H1 (cell line): Measurements from ENCODE around the gene CYP1A1. TPM values are rescaled to one million over a fixed set of nuclear protein-coding genes. Genes with fewer than 3 reads are reported as not detected.
A peak's percentile ranks its signal among the peaks of the same experiment; 100 is the strongest.

ENCODE experiments used
- CTCF ChIA-PET: fragments of 300-600 bp; sonication (Branson Sonifier 250); formaldehyde crosslinking; loops from one replicate; lab custom pipeline; 2021; ENCODE audit not compliant: partially characterized antibody; lab: Charles Lee
- POLR2A ChIA-PET: fragments of 300-600 bp; sonication (Branson Sonifier 250); formaldehyde crosslinking; loops from one replicate; lab custom pipeline; 2021; ENCODE audit warnings: inconsistent platforms; ENCODE audit not compliant: partially characterized antibody; lab: Charles Lee
- DNase-seq, 2 experiments: peaks; one replicate each; pipeline versions ENCODE4 v3.0.0 to v3.0.0-alpha.2; 2010 to 2022; ENCODE audit warnings: low spot score in 2 of 2, low read depth in 1 of 2, mixed read lengths in 1 of 2
- FAIRE-seq: peaks from 2 replicates; lab custom pipeline; 2011; peaks lifted over from hg19 to GRCh38; lab: Jason Lieb, UNC
- H2AFZ ChIP-seq: 2 replicates; pipeline ENCODE4 v1.8.1; 2012; ENCODE audit warnings: low read length, inconsistent platforms
- H2AK5ac ChIP-seq: 2 replicates; pipeline ENCODE4 v1.6.1; 2013; ENCODE audit warnings: low read depth, low read length
- H2BK120ac ChIP-seq: replicated peaks from 2 replicates; pipeline ENCODE3; 2013; ENCODE audit warnings: low read depth, low read length, inconsistent platforms
- H2BK12ac ChIP-seq: 2 replicates; pipeline ENCODE4 v1.6.1; 2013; ENCODE audit warnings: low read depth, low read length
- H2BK15ac ChIP-seq: 2 replicates; pipeline ENCODE4 v1.6.1; 2013; ENCODE audit warnings: low read length
- H2BK20ac ChIP-seq: 2 replicates; pipeline ENCODE4 v1.6.1; 2013; ENCODE audit warnings: low read length
- H2BK5ac ChIP-seq: 2 replicates; pipeline ENCODE4 v1.6.1; 2013; ENCODE audit warnings: low read depth, low read length
- H3K14ac ChIP-seq: 2 replicates; pipeline ENCODE4 v1.6.1; 2013; ENCODE audit warnings: inconsistent platforms; ENCODE audit not compliant: insufficient read length
- H3K18ac ChIP-seq: 2 replicates; pipeline ENCODE4 v1.6.1; 2013; ENCODE audit warnings: low read length; ENCODE audit errors: extremely low read depth
- H3K23ac ChIP-seq: 2 replicates; pipeline ENCODE4 v1.6.1; 2013; ENCODE audit warnings: inconsistent platforms; ENCODE audit not compliant: insufficient read length
- H3K23me2 ChIP-seq: 2 replicates; pipeline ENCODE4 v1.6.1; 2013; ENCODE audit warnings: low read depth, low read length
- H3K27ac ChIP-seq: 2 replicates; pipeline ENCODE4 v1.6.1; 2011; ENCODE audit warnings: low read depth, low read length, inconsistent platforms
- H3K27me3 ChIP-seq, 4 experiments: replicated peaks in 1 of 4; 1 replicate in 1 of 4; 2 replicates in 3 of 4; pipeline versions ENCODE4 v1.6.1 to v1.8.1; 2011 to 2013; ENCODE audit warnings: low read length in 3 of 4, mild to moderate bottlenecking in 3 of 4, inconsistent platforms in 2 of 4, mixed read lengths in 2 of 4, moderate library complexity in 1 of 4; ENCODE audit not compliant: control insufficient read depth in 3 of 4, insufficient read depth in 3 of 4; ENCODE audit errors: extremely low read depth in 1 of 4
- H3K36me3 ChIP-seq, 4 experiments: 2 replicates each; pipeline versions ENCODE4 v1.6.1 to v1.8.1; 2011 to 2013; ENCODE audit warnings: mild to moderate bottlenecking in 4 of 4, low read length in 3 of 4, moderate library complexity in 2 of 4, control low read depth in 1 of 4, inconsistent platforms in 1 of 4; ENCODE audit not compliant: insufficient read depth in 4 of 4, control insufficient read depth in 2 of 4
- H3K4ac ChIP-seq: replicated peaks from 2 replicates; pipeline ENCODE3; 2013; ENCODE audit warnings: low read length, low read depth, mixed read lengths, inconsistent platforms; ENCODE audit not compliant: insufficient read length
- H3K4me1 ChIP-seq, 4 experiments: replicated peaks in 1 of 4; 1 replicate in 1 of 4; 2 replicates in 3 of 4; pipeline versions ENCODE4 v1.6.1 to v1.8.1; 2011 to 2013; ENCODE audit warnings: low read length in 3 of 4, inconsistent platforms in 2 of 4, mixed read lengths in 1 of 4; ENCODE audit not compliant: insufficient read depth in 4 of 4, control insufficient read depth in 3 of 4
- H3K4me2 ChIP-seq, 2 experiments: 2 replicates each; pipeline versions ENCODE4 v1.6.1 to v1.8.1; 2011 to 2013; ENCODE audit warnings: low read depth in 2 of 2, low read length in 2 of 2, control low read depth in 1 of 2, inconsistent platforms in 1 of 2, mild to moderate bottlenecking in 1 of 2; ENCODE audit not compliant: insufficient read depth in 1 of 2
- H3K4me3 ChIP-seq, 4 experiments: fragments of 200-600, 300-600 bp in 1 of 4; sonication (generic), shearing (Covaris generic), sonication (Bioruptor Twin) in 1 of 4; 2 replicates each; pipeline versions ENCODE4 v1.5.1 to v1.8.1; 2011 to 2016; ENCODE audit warnings: low read length in 4 of 4, low read depth in 3 of 4, control low read depth in 2 of 4, inconsistent platforms in 2 of 4, mild to moderate bottlenecking in 2 of 4, mixed read lengths in 1 of 4, moderate library complexity in 1 of 4; ENCODE audit not compliant: insufficient read depth in 2 of 4; ENCODE audit errors: extremely low read depth in 1 of 4
- H3K56ac ChIP-seq: replicated peaks from 2 replicates; pipeline ENCODE3; 2013; ENCODE audit warnings: low read depth, mild to moderate bottlenecking, mixed read lengths, low read length, inconsistent platforms; ENCODE audit not compliant: insufficient read length
- H3K79me1 ChIP-seq: 2 replicates; pipeline ENCODE4 v1.6.1; 2013; ENCODE audit warnings: low read depth, low read length, control low read depth
- H3K79me2 ChIP-seq, 2 experiments: 2 replicates each; pipeline versions ENCODE4 v1.6.1 to v1.8.1; 2012 to 2013; ENCODE audit warnings: low read length in 2 of 2, mild to moderate bottlenecking in 2 of 2, inconsistent platforms in 1 of 2; ENCODE audit not compliant: insufficient read depth in 2 of 2, control insufficient read depth in 1 of 2
- H3K9ac ChIP-seq, 4 experiments: replicated peaks in 1 of 4; 1 replicate in 1 of 4; 2 replicates in 3 of 4; pipeline versions ENCODE4 v1.6.1 to v1.8.1; 2011 to 2013; ENCODE audit warnings: low read depth in 3 of 4, low read length in 3 of 4, control low read depth in 2 of 4, mild to moderate bottlenecking in 2 of 4, moderate library complexity in 2 of 4, inconsistent platforms in 1 of 4; ENCODE audit errors: extremely low read depth in 1 of 4
- H3K9me3 ChIP-seq, 2 experiments: 2 replicates each; pipeline versions ENCODE4 v1.6.1 to v1.8.1; 2012 to 2013; ENCODE audit warnings: mild to moderate bottlenecking in 2 of 2, moderate library complexity in 2 of 2, control low read depth in 1 of 2, inconsistent platforms in 1 of 2, low read depth in 1 of 2, low read length in 1 of 2, mixed read lengths in 1 of 2; ENCODE audit not compliant: insufficient read depth in 2 of 2
- H4K20me1 ChIP-seq, 2 experiments: replicated peaks in 1 of 2; 2 replicates each; pipeline versions ENCODE3 to v1.8.1; 2011 to 2013; ENCODE audit warnings: inconsistent platforms in 2 of 2, low read length in 2 of 2, mild to moderate bottlenecking in 1 of 2; ENCODE audit not compliant: insufficient read depth in 2 of 2, control insufficient read depth in 1 of 2
- H4K5ac ChIP-seq: 2 replicates; pipeline ENCODE4 v1.6.1; 2013; ENCODE audit warnings: low read length, low read depth, mixed read lengths, inconsistent platforms; ENCODE audit not compliant: insufficient read length
- H4K8ac ChIP-seq: 2 replicates; pipeline ENCODE4 v1.8.0; 2013; ENCODE audit warnings: mild to moderate bottlenecking, moderate library complexity, low read length, inconsistent platforms; ENCODE audit not compliant: insufficient read depth; ENCODE audit errors: extremely low read depth
- H4K91ac ChIP-seq: replicated peaks from 2 replicates; pipeline ENCODE3; 2013; ENCODE audit warnings: low read length, mixed read lengths, inconsistent platforms; ENCODE audit not compliant: insufficient read length
- ASH2L ChIP-seq: fragments of 200-600, 300-600 bp; sonication (generic); IDR thresholded peaks from one replicate; pipeline ENCODE4 v1.7.1; 2017; ENCODE audit warnings: low read length
- BACH1 ChIP-seq: IDR thresholded peaks from 2 replicates; pipeline ENCODE4 v1.6.1; 2012; ENCODE audit warnings: low read length, improper control_type of control experiment
- BCL11A ChIP-seq, 2 experiments: IDR thresholded peaks; one replicate each; pipeline ENCODE4 v1.6.1; 2011; ENCODE audit warnings: low read depth in 2 of 2, low read length in 2 of 2, mild to moderate bottlenecking in 2 of 2
- CHD1 ChIP-seq: IDR thresholded peaks from 2 replicates; pipeline ENCODE4 v1.6.1; 2012; ENCODE audit warnings: low read depth, low read length, improper control_type of control experiment
- CREB1 ChIP-seq: IDR thresholded peaks from 2 replicates; pipeline ENCODE4 v1.6.1; 2012; ENCODE audit warnings: inconsistent platforms
- EP300 ChIP-seq, 2 experiments: IDR thresholded peaks; 1 replicate in 1 of 2; 2 replicates in 1 of 2; pipeline ENCODE4 v1.6.1; 2011 to 2012; ENCODE audit warnings: low read depth in 2 of 2, low read length in 2 of 2, mild to moderate bottlenecking in 2 of 2, borderline replicate concordance in 1 of 2, inconsistent platforms in 1 of 2, moderate library complexity in 1 of 2
- GABPA ChIP-seq: IDR thresholded peaks from 2 replicates; pipeline ENCODE4 v1.6.1; 2011; ENCODE audit warnings: mild to moderate bottlenecking, low read length, moderate library complexity, borderline replicate concordance; ENCODE audit not compliant: insufficient read depth
- JUN ChIP-seq: IDR thresholded peaks from 2 replicates; pipeline ENCODE4 v1.6.1; 2011; ENCODE audit warnings: low read depth, mild to moderate bottlenecking, improper control_type of control experiment, low read length
- JUND ChIP-seq: IDR thresholded peaks from 2 replicates; pipeline ENCODE4 v1.6.1; 2011; ENCODE audit warnings: mild to moderate bottlenecking, improper control_type of control experiment, low read length
- KDM4A ChIP-seq: IDR thresholded peaks from one replicate; pipeline ENCODE4 v1.7.1; 2012; ENCODE audit warnings: low read depth, mild to moderate bottlenecking, moderate library complexity, low read length, inconsistent platforms; ENCODE audit not compliant: severe bottlenecking
- KDM5A ChIP-seq: fragments of 200-600 bp; IDR thresholded peaks from 2 replicates; pipeline ENCODE4 v1.7.1; 2012; ENCODE audit warnings: mild to moderate bottlenecking, low read length, inconsistent platforms, mixed read lengths
- MAFK ChIP-seq: IDR thresholded peaks from 2 replicates; pipeline ENCODE4 v1.6.1; 2012; ENCODE audit warnings: low read depth, mild to moderate bottlenecking, improper control_type of control experiment, low read length
- PHF8 ChIP-seq: fragments of 200-600 bp; sonication (generic); conservative IDR thresholded peaks from 2 replicates; pipeline ENCODE4 v1.7.1; 2012; ENCODE audit warnings: low read depth, mild to moderate bottlenecking, inconsistent platforms, low read length, moderate library complexity
- TAF7 ChIP-seq: optimal IDR thresholded peaks from 2 replicates; pipeline ENCODE3; 2011; ENCODE audit warnings: low read depth, mild to moderate bottlenecking, inconsistent platforms, low read length, moderate library complexity, borderline replicate concordance
- TEAD4 ChIP-seq: IDR thresholded peaks from 2 replicates; pipeline ENCODE4 v1.6.1; 2012; ENCODE audit warnings: low read depth, low read length, inconsistent platforms, mixed read lengths
- WGBS, 2 experiments: shearing (Covaris generic) in 1 of 2; methylation state at CpG; one replicate each; pipeline versions ENCODE4 v1.1.6 to v1.1.7; 2013 to 2015; ENCODE audit warnings: low lambda C conversion rate in 2 of 2, mixed read lengths in 2 of 2, inconsistent platforms in 1 of 2, low coverage in 1 of 2, missing lambda C conversion rate in 1 of 2; ENCODE audit not compliant: insufficient replicate concordance in 2 of 2, insufficient coverage in 1 of 2, insufficient read length in 1 of 2; ENCODE audit errors: extremely low coverage in 1 of 2, missing lambda C conversion rate in 1 of 2; 5-methylcytosine and 5-hydroxymethylcytosine counted together
- polyA plus RNA-seq, 7 experiments: library from polyadenylated mRNA; depleted of rRNA in 3 of 7; stranded (reverse) in 5 of 7; unstranded in 2 of 7; fragments of >200 nt in 5 of 7; fragments of 200-250 nt in 2 of 7; gene quantifications; 1 replicate in 5 of 7; 2 replicates in 1 of 7; 4 replicates in 1 of 7; pipeline versions ENCODE4 v1.2.1 to v1.2.3, GENCODE V29; 2011 to 2013; ENCODE audit warnings: missing spikeins in 2 of 7, mixed read lengths in 2 of 7
- total RNA-seq: library from RNA; stranded (reverse); fragmentation: NEBNext Ultra II Directional; extraction: Animal tissue kit (Norgen Biotek cat#: 25700); gene quantifications from 2 replicates; pipeline ENCODE4 v1.2.1, GENCODE V29; 2021

CYP1A1 gene
- total and polyA plus RNA-seq, 2 of the 8 experiments (the other 6 are each of a cell fraction or from before 2014, with no cell fraction given) = 0.32 to 0.35 TPM

DNA sequence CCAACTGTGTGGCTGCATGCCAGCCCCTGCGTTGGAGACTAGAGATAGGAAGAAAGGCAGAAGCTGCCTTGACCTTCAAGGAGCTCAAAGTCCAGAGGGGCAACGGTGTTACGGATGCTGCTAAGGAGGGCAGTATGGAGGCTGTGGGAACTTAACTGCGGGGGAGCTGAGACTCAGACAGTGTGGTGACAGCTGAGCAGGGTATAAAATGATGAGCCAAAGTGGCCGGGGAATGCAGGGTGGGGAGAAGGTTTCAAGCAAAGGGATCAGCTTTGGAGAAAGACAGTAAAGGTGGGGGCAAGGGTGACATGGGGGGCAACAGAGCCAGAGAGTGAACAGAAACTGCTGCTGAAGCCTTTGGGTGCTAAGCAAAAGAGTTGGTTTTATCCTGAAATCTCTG, 17.1 kb upstream of the CYP1A1 start:
- H2BK120ac ChIP-seq = no peak overlapping the region
- no peaks in the 10 kb centered on the region for H3K79me2 ChIP-seq
- H3K9me3 ChIP-seq = no peaks in the 10 kb centered on the region
- peaks cover 0 to 1% of the 10 kb centered on the region in 2 experiments for H4K20me1 ChIP-seq
- H3K4me2 ChIP-seq = no peak overlapping the region
- peaks cover 0 to 3% (median 0%) of the 10 kb centered on the region in 4 experiments; a peak in 1 of 7 replicates for H3K27me3 ChIP-seq
- H4K5ac ChIP-seq = no peak overlapping the region
- DNase-seq = no peak
- H3K56ac ChIP-seq = no peak overlapping the region
- H2AFZ ChIP-seq = no peak overlapping the region
- no peaks in the 10 kb centered on the region for H3K36me3 ChIP-seq
- no peaks in the 10 kb centered on the region for H3K79me1 ChIP-seq
- no peak overlapping the region for H3K9ac ChIP-seq
- H3K18ac ChIP-seq = no peak overlapping the region
- no peak overlapping the region for H3K23ac ChIP-seq
- no peak overlapping the region for H3K4me3 ChIP-seq
- no peak for FAIRE-seq
- no peak overlapping the region for H4K91ac ChIP-seq
- no peak overlapping the region for H3K27ac ChIP-seq
- no peaks in the 10 kb centered on the region for H3K4me1 ChIP-seq
- no peak overlapping the region for H2BK20ac ChIP-seq
- H2BK15ac ChIP-seq = 0 out of 2 replicates have a peak overlapping the region, but pooled peaks have one; percentile 61
- no peak overlapping the region for H3K14ac ChIP-seq
- 91% methylated on average over 5 of the region's 5 CpGs; no CpG with 5 or more reads in 1 of the 2 experiments for WGBS, 2 experiments
- H2BK12ac ChIP-seq = no peak overlapping the region
- POLR2A ChIA-PET = interaction anchor here (2.1 to 2.6 kb wide), 2 partner anchors 17 to 18 kb away, joined by 6 to 8 read pairs; partner anchors contain the start of gene CYP1A1
- H2AK5ac ChIP-seq = no peak overlapping the region
- no peaks in the 10 kb centered on the region for H3K23me2 ChIP-seq
- no peak overlapping the region for H2BK5ac ChIP-seq
- CTCF ChIA-PET = interaction anchor here (0.6 to 1.8 kb wide), 4 partner anchors 26 to 702 kb away, joined by 3 to 7 read pairs (median 5); no protein-coding TSS in a partner anchor
- H4K8ac ChIP-seq = no peak overlapping the region
- no peak overlapping the region for H3K4ac ChIP-seq
- TF ChIP-seq EP300 (IDR thresholded peaks at IDR 0.05; ENCODE audit: borderline replicate concordance in 1 of 2, low read depth in 2 of 2, low read length in 2 of 2) = no peak
- no peak for TF ChIP-seq TEAD4
- no peak for TF ChIP-seq CHD1
- no peak for TF ChIP-seq JUN
- TF ChIP-seq JUND = no peak
- TF ChIP-seq CREB1 = no peak
- no peak for TF ChIP-seq ASH2L
- TF ChIP-seq TAF7 = no peak
- TF ChIP-seq KDM4A = no peak
- no peak for TF ChIP-seq PHF8
- TF ChIP-seq GABPA = no peak
- TF ChIP-seq KDM5A = no peak
- TF ChIP-seq BACH1 = no peak
- no peak for TF ChIP-seq BCL11A (IDR thresholded peaks at IDR 0.05; ENCODE audit: low read depth in 2 of 2, low read length in 2 of 2)
- TF ChIP-seq MAFK = no peak
